CD4-positive, alpha-beta T cell (primary cell): ENCODE results near the gene AMMECR1L. TPM values are rescaled to one million over a fixed set of nuclear protein-coding genes. Genes with fewer than 3 reads are reported as not detected.
A peak's percentile ranks its signal among the peaks of the same experiment; 100 is the strongest.

ENCODE experiments used
- ATAC-seq: fragments of 200-7000 bp; cut with Tn5 transposase; one replicate; pipeline ENCODE4 v1.10.0; 2022; ENCODE audit warnings: mild to moderate bottlenecking; ENCODE audit not compliant: poor library complexity
- CTCF ChIA-PET: fragments of 350-600 bp; sonication (Branson Sonifier 250); formaldehyde crosslinking; loops from one replicate; lab custom pipeline; 2021; ENCODE audit warnings: antibody characterized with exemption, inconsistent platforms; lab: Charles Lee
- POLR2A ChIA-PET: fragments of 350-600 bp; sonication (Branson Sonifier 250); formaldehyde crosslinking; loops from one replicate; lab custom pipeline; 2021; ENCODE audit warnings: antibody characterized with exemption, inconsistent platforms; lab: Charles Lee
- DNase-seq, 14 experiments: peaks; one replicate each; pipeline ENCODE4 v3.0.0-alpha.2; 2013 to 2020; ENCODE audit warnings: mixed read lengths in 2 of 14
- H3K27ac ChIP-seq, 2 donors: one replicate each; pipeline versions ENCODE4 v1.5.1 to v1.7.0; 2013; ENCODE audit warnings: low read length in 2 of 2, low read depth in 1 of 2, mild to moderate bottlenecking in 1 of 2
- H3K27me3 ChIP-seq, 2 experiments: 1 replicate in 1 of 2; 2 replicates in 1 of 2; pipeline versions ENCODE4 v1.6.1 to v1.7.0; 2013; ENCODE audit warnings: low read length in 2 of 2, control low read depth in 1 of 2, mild to moderate bottlenecking in 1 of 2, moderate library complexity in 1 of 2; ENCODE audit not compliant: insufficient read depth in 2 of 2, control insufficient read depth in 1 of 2
- H3K36me3 ChIP-seq: one replicate; pipeline ENCODE4 v1.6.1; 2013; ENCODE audit warnings: low read length, control low read depth; ENCODE audit not compliant: insufficient read depth
- H3K4me1 ChIP-seq: one replicate; pipeline ENCODE4 v1.6.1; 2013; ENCODE audit warnings: low read length, control low read depth; ENCODE audit not compliant: insufficient read depth
- H3K4me3 ChIP-seq: one replicate; pipeline ENCODE4 v1.5.1; 2013; ENCODE audit warnings: mild to moderate bottlenecking, low read length, moderate library complexity
- H3K9me3 ChIP-seq, 2 experiments: 1 replicate in 1 of 2; 2 replicates in 1 of 2; pipeline versions ENCODE4 v1.6.1 to v1.7.0; 2013; ENCODE audit warnings: low read length in 2 of 2, mild to moderate bottlenecking in 2 of 2, control low read depth in 1 of 2, moderate library complexity in 1 of 2; ENCODE audit not compliant: control insufficient read depth in 1 of 2, insufficient read depth in 1 of 2
- H3K27ac Mint-ChIP-seq: one replicate; pipeline ENCODE4 v1.8.0; 2020; ENCODE audit warnings: mixed read lengths
- H3K27me3 Mint-ChIP-seq: one replicate; pipeline ENCODE4 v1.8.0; 2021; ENCODE audit warnings: mixed read lengths
- H3K36me3 Mint-ChIP-seq: one replicate; pipeline ENCODE4 v1.8.0; 2021; ENCODE audit warnings: low read depth, mixed read lengths
- H3K4me1 Mint-ChIP-seq: one replicate; pipeline ENCODE4 v1.8.0; 2021; ENCODE audit warnings: low read depth, mixed read lengths
- H3K4me3 Mint-ChIP-seq: one replicate; pipeline ENCODE4 v1.8.0; 2020; ENCODE audit warnings: mild to moderate bottlenecking, mixed read lengths
- H3K9me3 Mint-ChIP-seq: one replicate; pipeline ENCODE4 v1.8.0; 2020; ENCODE audit warnings: mixed read lengths
- CTCF ChIP-seq: fragments of 200-600 bp; IDR thresholded peaks from one replicate; pipeline ENCODE4 v1.8.0; 2022; ENCODE audit warnings: antibody characterized with exemption, mild to moderate bottlenecking
- intact Hi-C, 2 experiments: fragments of 100-400 bp; cut with DNase I in 1 of 2; cut with micrococcal nuclease in 1 of 2; formaldehyde crosslinking; loops; one replicate each; pipeline versions ENCODE4 v1.15.1 to v1.9.0; 2023 to 2025; cut with DNase I, micrococcal nuclease
- total RNA-seq, 174 experiments: library from RNA in 2 of 174; stranded (reverse) in 2 of 174; gene quantifications; one replicate each; pipeline ENCODE4 v1.2.3 and lab custom pipeline; 2021 to 2026

AMMECR1L gene
- total RNA-seq, 2 experiments from 2014 or later = 9.6 to 10.1 TPM

- H3K36me3 Mint-ChIP-seq = peaks cover 48% of the 10 kb centered on the region
- H3K9me3 Mint-ChIP-seq = no peaks in the 10 kb centered on the region
- no peak for ATAC-seq
- no peak for TF ChIP-seq CTCF
- H3K4me1 ChIP-seq = peaks cover 22% of the 10 kb centered on the region
- H3K4me3 Mint-ChIP-seq = no peak overlapping the region
- no peak overlapping the region for H3K27ac ChIP-seq
- no peak for DNase-seq
- intact Hi-C loops = no loop called here
- peaks cover 16% of the 10 kb centered on the region for H3K4me1 Mint-ChIP-seq
- no peaks in the 10 kb centered on the region for H3K9me3 ChIP-seq
- peaks cover 41% of the 10 kb centered on the region for H3K36me3 ChIP-seq
- no peaks in the 10 kb centered on the region for H3K27me3 Mint-ChIP-seq
- H3K27me3 ChIP-seq = no peaks in the 10 kb centered on the region
- ChIA-PET CTCF (no interaction called here), POLR2A (no interaction called here)
- no peak overlapping the region for H3K4me3 ChIP-seq
- no peak overlapping the region for H3K27ac Mint-ChIP-seq
Observed at GRCh38 chr2:127862228-127862627, 23.5 kb downstream of the AMMECR1L start.

DNA sequence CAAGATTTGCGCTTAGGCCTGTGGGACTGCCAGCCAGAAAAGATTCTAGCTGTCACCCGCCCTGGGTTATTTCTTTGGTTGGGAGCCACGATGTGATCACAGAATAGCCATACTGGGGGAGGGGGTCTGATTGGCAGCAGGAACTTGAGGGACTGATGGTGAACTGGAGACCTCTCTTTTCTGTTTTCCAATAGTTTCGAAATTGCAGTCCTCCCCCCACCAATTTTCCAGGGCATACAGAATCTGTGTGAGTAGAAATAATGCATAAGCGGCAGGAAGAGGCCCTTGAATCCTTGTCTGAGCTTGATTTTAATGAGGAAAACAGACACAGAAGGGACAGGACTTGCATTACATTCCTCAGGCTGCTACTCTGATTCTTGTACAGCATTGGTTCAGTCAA lies 25.6 kb downstream of the AMMECR1L start:
- CTCF ChIA-PET = no interaction called here
- ATAC-seq (no peak), DNase-seq (no peak)
- Mint-ChIP-seq H3K27ac (peak overlapping the region; percentile 78), H3K9me3 (no peaks in the 10 kb centered on the region), H3K4me1 (peaks cover 27% of the 10 kb centered on the region), H3K4me3 (peak overlapping the region; percentile 91), H3K27me3 (no peaks in the 10 kb centered on the region), H3K36me3 (peaks cover 27% of the 10 kb centered on the region)
- Histone ChIP-seq H3K27ac (no peak overlapping the region), H3K4me3 (no peak overlapping the region), H3K36me3 (peaks cover 21% of the 10 kb centered on the region), H3K4me1 (peaks cover 42% of the 10 kb centered on the region), H3K9me3 (no peaks in the 10 kb centered on the region), H3K27me3 (no peaks in the 10 kb centered on the region)
- POLR2A ChIA-PET = interaction anchor here (0.8 to 1.5 kb wide), 3 partner anchors 22 to 158 kb away, joined by 4 to 5 read pairs (median 4); partner anchors contain the start of genes SFT2D3 and WDR33
- no peak for TF ChIP-seq CTCF
- intact Hi-C loops = loop anchor here in 1 of 2 experiments (1.0 kb wide), 1 partner anchor 24 kb away; no protein-coding TSS in a partner anchor

- ChIA-PET POLR2A (interaction anchor here (0.8 to 1.5 kb wide), 4 partner anchors 22 to 158 kb away, joined by 3 to 5 read pairs (median 4); partner anchors contain the start of genes SFT2D3 and WDR33), CTCF (interaction anchor here (1.3 kb wide), 1 partner anchor 35 kb away, joined by 5 read pairs; no protein-coding TSS in a partner anchor)
- no peak for TF ChIP-seq CTCF
- Mint-ChIP-seq H3K27ac (peak overlapping the region; percentile 78), H3K9me3 (no peaks in the 10 kb centered on the region), H3K4me1 (peaks cover 30% of the 10 kb centered on the region), H3K4me3 (peak overlapping the region; percentile 91), H3K36me3 (peaks cover 23% of the 10 kb centered on the region), H3K27me3 (no peaks in the 10 kb centered on the region)
- DNase-seq (peak; percentile 43 to 89 (median 68)), ATAC-seq (peak; percentile 65)
- intact Hi-C loops = loop anchor here (1.0 to 10.0 kb wide), 4 partner anchors 25 to 169 kb away; partner anchors contain the start of genes SAP130 (in 2 of the 2) and SFT2D3 (in 1 of the 2)
- Histone ChIP-seq H3K36me3 (peaks cover 17% of the 10 kb centered on the region), H3K4me1 (peaks cover 42% of the 10 kb centered on the region), H3K9me3 (no peaks in the 10 kb centered on the region), H3K27ac (no peak overlapping the region), H3K27me3 (no peaks in the 10 kb centered on the region), H3K4me3 (no peak overlapping the region)
Observed at GRCh38 chr2:127859712-127860085, 26.1 kb downstream of the AMMECR1L start.
